ENCODE data around the gene JMY.

JMY gene

GRCh38 chr5:79200573-79201183 is 35.3 kb upstream of the JMY start:
- ChIA-PET CTCF (interaction anchor here (0.7 to 2.0 kb wide), 14 partner anchors 9 to 265 kb away, joined by 3 to 7 read pairs (median 4); no protein-coding TSS in a partner anchor), POLR2A (no interaction called here)
- peak; percentile 52 for TF ChIP-seq CTCF (IDR thresholded peaks at IDR 0.05; ENCODE audit: insufficient read depth, low read length, missing control alignments)
- no peak overlapping the region for H3K4me3 ChIP-seq (ENCODE audit: low read depth, low read length)
- DNase-seq (ENCODE audit: low read depth, low spot score), result no peak

- ChIA-PET CTCF (interaction anchor here (1.0 to 2.0 kb wide), 7 partner anchors 10 to 265 kb away, joined by 3 to 7 read pairs (median 5); no protein-coding TSS in a partner anchor), POLR2A (no interaction called here)
- no peak for TF ChIP-seq CTCF (IDR thresholded peaks at IDR 0.05; ENCODE audit: insufficient read depth, low read length, missing control alignments)
- H3K4me3 ChIP-seq (ENCODE audit: low read depth, low read length), result no peak overlapping the region
- no peak for DNase-seq (ENCODE audit: low read depth, low spot score)
Measured at GRCh38 chr5:79201206-79201605, 34.7 kb upstream of the JMY start.

GRCh38 chr5:79202076-79202475 is 33.9 kb upstream of the JMY start:
- ChIA-PET POLR2A (no interaction called here), CTCF (no interaction called here)

GRCh38 chr5:79205965-79206364 is 30.0 kb upstream of the JMY start:
- DNase-seq (ENCODE audit: low read depth, low spot score), result no peak
- H3K4me3 ChIP-seq (ENCODE audit: low read depth, low read length), result no peak overlapping the region
- ChIA-PET CTCF (interaction anchor here (2.2 kb wide), 1 partner anchor 259 kb away, joined by 9 read pairs; no protein-coding TSS in a partner anchor), POLR2A (no interaction called here)
- TF ChIP-seq CTCF (IDR thresholded peaks at IDR 0.05; ENCODE audit: insufficient read depth, low read length, missing control alignments), result no peak

More at GRCh38 chr5:79202076-79202475, 33.9 kb upstream of the JMY start:
- no peak for DNase-seq (ENCODE audit: low read depth, low spot score)
- H3K4me3 ChIP-seq (ENCODE audit: low read depth, low read length), result no peak overlapping the region
- TF ChIP-seq CTCF (IDR thresholded peaks at IDR 0.05; ENCODE audit: insufficient read depth, low read length, missing control alignments), result no peak

- ChIA-PET POLR2A (no interaction called here), CTCF (no interaction called here)
- H3K4me3 ChIP-seq (ENCODE audit: low read depth, low read length), result no peak overlapping the region
- no peak for DNase-seq (ENCODE audit: low read depth, low spot score)
- no peak for TF ChIP-seq CTCF (IDR thresholded peaks at IDR 0.05; ENCODE audit: insufficient read depth, low read length, missing control alignments)
Measured at GRCh38 chr5:79206541-79206940, 29.4 kb upstream of the JMY start.

GRCh38 chr5:79209505-79209904 is 26.4 kb upstream of the JMY start:
- POLR2A ChIA-PET, result no interaction called here
- CTCF ChIA-PET, result no interaction called here
- no peak for DNase-seq (ENCODE audit: low read depth, low spot score)
- H3K4me3 ChIP-seq (ENCODE audit: low read depth, low read length), result no peak overlapping the region
- TF ChIP-seq CTCF (IDR thresholded peaks at IDR 0.05; ENCODE audit: insufficient read depth, low read length, missing control alignments), result no peak

All from AG04449 (cell line).